Measurements from ENCODE around the gene RASA3. TPM values are rescaled to one million over a fixed set of nuclear protein-coding genes. Genes with fewer than 3 reads are reported as not detected.
"Not testable (repeated sequence)": the region's sequence is repeated elsewhere in the genome, so short reads cannot be mapped to it uniquely, and the experiment has no call there.

Gene RASA3
- 25.4 and 27.0 TPM in 2 replicates for total RNA-seq

- Histone ChIP-seq H3K27me3 (ENCODE audit: control insufficient read depth, insufficient read depth, low read length) (no peaks in the 10 kb centered on the region), H3K36me3 (ENCODE audit: control insufficient read depth, insufficient read depth, low read length) (no peaks in the 10 kb centered on the region), H3K4me3 (ENCODE audit: low read depth, low read length) (peak within 1 kb of the TSS; percentile 55)
- peak; percentile 41 for DNase-seq (ENCODE audit: low read depth)
- no peak for TF ChIP-seq CTCF (IDR thresholded peaks at IDR 0.05; ENCODE audit: insufficient read depth, low read length, poor library complexity, severe bottlenecking)
Observed at GRCh38 chr13:114132419-114133121, at the start of gene RASA3. RASA3 (minus strand) TSS chr13:114132623; CDS start chr13:114132489, 134 bp downstream.

GRCh38 chr13:114179087-114179658, 46.8 kb upstream of the RASA3 start, which contains the start of gene CFAP97D2:
CFAP97D2 (plus strand) TSS chr13:114179257; CDS start chr13:114179331, 74 bp downstream.
- TF ChIP-seq CTCF (IDR thresholded peaks at IDR 0.05; ENCODE audit: insufficient read depth, low read length, poor library complexity, severe bottlenecking), result no peak
- H3K27me3 ChIP-seq (ENCODE audit: control insufficient read depth, insufficient read depth, low read length), result peaks cover 10% of the 10 kb centered on the region
- no peak within 1 kb of the TSS for H3K4me3 ChIP-seq (ENCODE audit: low read depth, low read length)

GRCh38 chr13:114177245-114178010, 45.0 kb upstream of the RASA3 start:
- H3K4me3 ChIP-seq (ENCODE audit: low read depth, low read length), result no peak overlapping the region
- TF ChIP-seq CTCF (IDR thresholded peaks at IDR 0.05; ENCODE audit: insufficient read depth, low read length, poor library complexity, severe bottlenecking), result no peak
- H3K27me3 ChIP-seq (ENCODE audit: control insufficient read depth, insufficient read depth, low read length), result peaks cover 10% of the 10 kb centered on the region
- H3K36me3 ChIP-seq (ENCODE audit: control insufficient read depth, insufficient read depth, low read length), result no peaks in the 10 kb centered on the region
- DNase-seq (ENCODE audit: low read depth), result no peak

More at GRCh38 chr13:114179087-114179658, 46.8 kb upstream of the RASA3 start, which contains the start of gene CFAP97D2:
- H3K36me3 ChIP-seq (ENCODE audit: control insufficient read depth, insufficient read depth, low read length), result no peaks in the 10 kb centered on the region
- DNase-seq (ENCODE audit: low read depth), result no peak

GRCh38 chr13:114176359-114176902, 44.0 kb upstream of the RASA3 start:
- not testable (repeated sequence) for H3K27me3 ChIP-seq (ENCODE audit: control insufficient read depth, insufficient read depth, low read length); H3K36me3 ChIP-seq (ENCODE audit: control insufficient read depth, insufficient read depth, low read length); H3K4me3 ChIP-seq (ENCODE audit: low read depth, low read length); DNase-seq (ENCODE audit: low read depth)

GRCh38 chr13:114174529-114174961, 42.1 kb upstream of the RASA3 start:
- no peak for TF ChIP-seq CTCF (IDR thresholded peaks at IDR 0.05; ENCODE audit: insufficient read depth, low read length, poor library complexity, severe bottlenecking)
- Histone ChIP-seq H3K4me3 (ENCODE audit: low read depth, low read length) (no peak overlapping the region), H3K36me3 (ENCODE audit: control insufficient read depth, insufficient read depth, low read length) (no peaks in the 10 kb centered on the region), H3K27me3 (ENCODE audit: control insufficient read depth, insufficient read depth, low read length) (peaks cover 4% of the 10 kb centered on the region)
- no peak for DNase-seq (ENCODE audit: low read depth)

- no peaks in the 10 kb centered on the region for H3K36me3 ChIP-seq (ENCODE audit: control insufficient read depth, insufficient read depth, low read length)
- no peaks in the 10 kb centered on the region for H3K27me3 ChIP-seq (ENCODE audit: control insufficient read depth, insufficient read depth, low read length)
- no peak for TF ChIP-seq CTCF (IDR thresholded peaks at IDR 0.05; ENCODE audit: insufficient read depth, low read length, poor library complexity, severe bottlenecking)
- no peak for DNase-seq (ENCODE audit: low read depth)
- no peak overlapping the region for H3K4me3 ChIP-seq (ENCODE audit: low read depth, low read length)
Observed at GRCh38 chr13:114173745-114174144, 41.3 kb upstream of the RASA3 start.
